ENCODE measurements around the gene PKM.

The PKM gene

DNA sequence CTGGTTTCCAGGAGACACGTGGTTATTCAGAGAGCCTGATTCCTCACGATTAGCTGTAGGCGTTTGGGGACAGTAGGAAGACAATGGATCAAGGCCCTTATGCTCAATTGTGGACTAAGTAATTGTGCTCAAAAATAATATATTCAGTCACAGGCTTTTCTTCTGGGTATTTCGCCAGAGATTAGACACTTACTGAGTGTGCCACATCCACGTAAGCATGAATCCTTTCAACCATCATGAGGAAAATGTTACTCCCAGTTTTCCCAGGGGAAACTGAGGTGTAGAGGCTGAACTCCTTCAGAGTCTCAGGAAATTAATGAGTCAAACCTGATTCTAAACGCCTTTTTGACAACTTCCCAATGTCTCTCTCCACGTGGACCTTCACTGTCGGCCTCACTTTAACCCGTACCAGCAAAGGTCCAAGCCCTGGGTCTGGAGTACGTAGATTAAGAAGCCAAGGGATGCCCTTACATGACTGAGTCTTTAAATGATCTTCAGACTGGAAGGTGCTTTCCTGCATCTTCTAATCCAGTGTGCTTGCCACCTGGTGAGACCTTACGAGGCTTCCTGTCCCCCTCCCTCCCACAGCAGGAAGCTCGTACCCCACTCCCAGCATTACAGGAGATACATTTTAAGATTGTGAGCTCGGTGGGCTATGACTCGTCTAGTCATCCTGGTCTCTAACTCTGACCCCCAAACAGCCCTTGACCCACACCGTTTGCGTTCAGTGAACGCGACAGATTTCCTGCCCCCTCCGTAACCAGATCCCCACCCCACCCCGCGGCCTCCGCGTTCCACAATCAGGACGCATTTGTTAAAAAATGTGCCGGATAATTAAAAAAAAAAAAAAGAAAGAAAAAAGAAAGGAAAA is 1.7 kb downstream of the PKM start:
- no peaks in the 10 kb centered on the region for H3K27me3 Mint-ChIP-seq
- H3K9me3 Mint-ChIP-seq, result no peaks in the 10 kb centered on the region
- peak overlapping the region; percentile 98 for H3K27ac Mint-ChIP-seq
- H3K4me3 Mint-ChIP-seq, result peak overlapping the region; percentile 93
- H3K36me3 Mint-ChIP-seq (ENCODE audit: low read depth), result peaks cover 67% of the 10 kb centered on the region
- intact Hi-C loops (cut with micrococcal nuclease), result no loop called here
- H3K4me1 Mint-ChIP-seq (ENCODE audit: low read depth), result peaks cover 68% of the 10 kb centered on the region

DNA sequence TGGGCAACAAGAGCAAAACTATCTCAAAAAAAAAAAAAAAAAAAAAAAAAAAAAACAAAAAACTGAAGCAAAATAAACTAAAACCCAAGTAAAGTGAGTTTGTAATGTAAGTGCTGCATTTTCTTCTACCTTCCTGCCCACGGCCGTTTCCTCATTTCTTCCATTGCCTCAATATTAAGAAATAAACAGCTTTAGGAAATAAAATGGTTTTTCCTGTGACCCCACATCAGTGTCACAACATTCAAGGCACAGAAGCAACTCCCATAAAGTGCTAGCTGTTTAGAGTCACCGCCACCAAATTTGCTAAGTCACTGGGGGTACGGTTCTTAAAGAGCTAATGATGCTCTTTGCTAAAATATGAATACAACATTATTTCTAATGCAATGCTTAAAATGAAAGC is 3.3 kb downstream of the PKM start:
- H3K9me3 Mint-ChIP-seq, result no peaks in the 10 kb centered on the region
- H3K4me3 Mint-ChIP-seq, result peak overlapping the region; percentile 93
- intact Hi-C loops (cut with micrococcal nuclease), result no loop called here
- H3K4me1 Mint-ChIP-seq (ENCODE audit: low read depth), result peaks cover 69% of the 10 kb centered on the region
- H3K27me3 Mint-ChIP-seq, result no peaks in the 10 kb centered on the region
- peaks cover 83% of the 10 kb centered on the region for H3K36me3 Mint-ChIP-seq (ENCODE audit: low read depth)
- peak overlapping the region; percentile 98 for H3K27ac Mint-ChIP-seq

DNA sequence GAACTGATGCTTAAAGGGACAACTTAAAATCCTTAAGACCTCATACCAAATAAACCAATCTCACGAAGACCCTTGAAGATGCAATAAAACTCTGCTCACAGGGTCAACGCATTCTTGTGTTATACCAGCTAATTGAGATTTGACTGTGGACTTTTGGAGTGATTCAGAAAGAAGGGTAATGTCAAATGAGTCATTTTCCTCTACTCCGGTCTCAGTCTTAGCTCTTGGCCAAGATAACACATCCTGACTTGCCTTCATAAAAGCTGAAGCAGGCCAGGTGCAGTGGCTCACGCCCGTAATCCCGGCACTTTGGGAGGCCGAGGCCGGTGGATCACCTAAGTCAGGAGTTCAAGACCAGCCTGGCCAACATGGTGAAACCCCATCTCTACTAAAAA is 3.8 kb downstream of the PKM start:
- Mint-ChIP-seq H3K4me1 (ENCODE audit: low read depth) (peaks cover 69% of the 10 kb centered on the region), H3K36me3 (ENCODE audit: low read depth) (peaks cover 88% of the 10 kb centered on the region), H3K27me3 (no peaks in the 10 kb centered on the region), H3K27ac (peak overlapping the region; percentile 98), H3K4me3 (peak overlapping the region; percentile 71), H3K9me3 (no peaks in the 10 kb centered on the region)
- intact Hi-C loops (cut with micrococcal nuclease), result no loop called here

DNA sequence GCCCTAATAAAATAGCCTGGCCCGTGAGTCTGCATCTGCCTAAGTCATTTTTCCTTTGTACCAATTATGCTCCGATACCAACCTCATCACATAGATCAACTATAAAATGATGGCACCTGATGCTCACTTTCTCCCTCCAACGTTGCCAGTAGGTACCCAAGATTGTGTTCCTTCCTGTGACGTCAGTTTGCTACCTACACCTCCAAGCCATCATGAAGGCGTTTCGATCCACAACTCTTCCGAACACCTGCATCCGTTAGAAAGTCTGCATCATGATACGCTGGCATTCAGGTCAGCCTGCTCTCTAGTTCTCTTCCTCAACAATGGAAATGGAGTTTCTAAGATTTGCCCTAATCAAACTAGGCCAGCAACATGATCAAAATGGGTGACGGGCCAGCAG is 7.7 kb downstream of the PKM start:
- Mint-ChIP-seq H3K4me1 (ENCODE audit: low read depth) (peaks cover 79% of the 10 kb centered on the region), H3K27ac (peak overlapping the region; percentile 44), H3K36me3 (ENCODE audit: low read depth) (peaks cover 96% of the 10 kb centered on the region), H3K9me3 (no peaks in the 10 kb centered on the region), H3K4me3 (no peak overlapping the region), H3K27me3 (no peaks in the 10 kb centered on the region)
- intact Hi-C loops (cut with micrococcal nuclease), result no loop called here

DNA sequence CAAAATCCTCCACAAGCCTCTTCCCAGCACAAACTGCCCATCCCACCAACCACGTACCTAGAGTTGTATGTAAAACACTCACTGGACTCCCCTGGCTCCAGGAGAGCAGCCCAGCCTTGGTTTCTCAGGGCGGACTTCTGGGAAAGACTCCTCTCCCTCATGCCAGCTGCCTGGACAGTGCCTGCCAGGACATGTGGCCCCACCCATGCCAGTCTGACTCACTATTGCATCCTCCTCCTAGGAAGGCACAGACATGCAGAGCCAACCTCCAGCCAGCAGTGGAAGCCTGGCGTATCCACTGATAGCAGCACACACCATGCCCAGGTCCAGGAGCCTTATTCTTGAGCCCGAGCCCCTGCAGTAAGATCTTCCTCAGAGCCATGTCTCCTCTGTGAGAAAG is 8.6 kb downstream of the PKM start:
- H3K4me3 Mint-ChIP-seq, result no peak overlapping the region
- intact Hi-C loops (cut with micrococcal nuclease), result no loop called here
- peak overlapping the region; percentile 44 for H3K27ac Mint-ChIP-seq
- no peaks in the 10 kb centered on the region for H3K27me3 Mint-ChIP-seq
- H3K4me1 Mint-ChIP-seq (ENCODE audit: low read depth), result peaks cover 75% of the 10 kb centered on the region
- H3K36me3 Mint-ChIP-seq (ENCODE audit: low read depth), result peaks cover 96% of the 10 kb centered on the region
- H3K9me3 Mint-ChIP-seq, result no peaks in the 10 kb centered on the region

DNA sequence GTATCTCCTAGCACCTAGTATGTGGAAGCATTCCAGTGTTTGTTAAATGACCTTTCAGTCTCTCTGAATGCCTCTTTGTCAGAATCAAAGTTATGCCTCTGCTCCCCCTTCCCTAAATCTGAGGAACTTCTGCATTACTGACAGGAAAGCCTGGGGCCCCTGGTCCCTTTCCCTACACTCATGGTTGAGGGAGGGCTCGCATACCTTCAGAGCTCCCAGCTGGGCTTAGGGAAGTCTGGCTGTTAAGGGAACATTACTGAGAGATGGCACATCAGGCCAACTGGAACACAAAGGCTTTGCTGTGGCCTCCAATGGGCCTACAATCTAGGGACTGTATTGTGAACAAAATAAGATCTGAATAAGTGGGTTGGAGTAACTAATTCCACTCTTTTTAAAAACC is 10.3 kb downstream of the PKM start:
- Mint-ChIP-seq H3K36me3 (ENCODE audit: low read depth) (peaks cover 97% of the 10 kb centered on the region), H3K9me3 (no peaks in the 10 kb centered on the region), H3K4me3 (peak overlapping the region; percentile 24), H3K27ac (peak overlapping the region; percentile 62), H3K4me1 (ENCODE audit: low read depth) (peaks cover 60% of the 10 kb centered on the region), H3K27me3 (no peaks in the 10 kb centered on the region)
- intact Hi-C loops (cut with micrococcal nuclease), result no loop called here

DNA sequence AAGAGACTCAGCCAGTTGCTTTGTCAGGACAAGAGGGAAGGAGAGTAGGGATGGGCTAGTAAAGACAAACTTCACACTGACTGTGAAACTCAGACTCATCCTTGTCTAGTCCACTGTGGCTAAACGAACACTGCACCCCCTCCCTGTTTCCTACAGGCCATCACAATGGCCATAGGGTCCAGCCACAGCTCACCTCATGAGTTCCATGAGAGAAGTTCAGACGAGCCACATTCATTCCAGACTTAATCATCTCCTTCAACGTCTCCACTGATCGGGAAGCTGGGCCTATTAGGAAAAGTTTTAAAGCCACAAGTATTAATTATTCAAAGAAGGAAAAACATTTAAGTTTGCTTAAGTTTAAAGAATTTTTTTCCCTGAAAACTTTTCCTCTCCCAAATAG is 13.8 kb downstream of the PKM start:
- no peaks in the 10 kb centered on the region for H3K9me3 Mint-ChIP-seq
- no peaks in the 10 kb centered on the region for H3K27me3 Mint-ChIP-seq
- H3K4me3 Mint-ChIP-seq, result no peak overlapping the region
- peaks cover 31% of the 10 kb centered on the region for H3K4me1 Mint-ChIP-seq (ENCODE audit: low read depth)
- intact Hi-C loops (cut with micrococcal nuclease), result no loop called here
- H3K27ac Mint-ChIP-seq, result no peak overlapping the region
- peaks cover 100% of the 10 kb centered on the region for H3K36me3 Mint-ChIP-seq (ENCODE audit: low read depth)

DNA sequence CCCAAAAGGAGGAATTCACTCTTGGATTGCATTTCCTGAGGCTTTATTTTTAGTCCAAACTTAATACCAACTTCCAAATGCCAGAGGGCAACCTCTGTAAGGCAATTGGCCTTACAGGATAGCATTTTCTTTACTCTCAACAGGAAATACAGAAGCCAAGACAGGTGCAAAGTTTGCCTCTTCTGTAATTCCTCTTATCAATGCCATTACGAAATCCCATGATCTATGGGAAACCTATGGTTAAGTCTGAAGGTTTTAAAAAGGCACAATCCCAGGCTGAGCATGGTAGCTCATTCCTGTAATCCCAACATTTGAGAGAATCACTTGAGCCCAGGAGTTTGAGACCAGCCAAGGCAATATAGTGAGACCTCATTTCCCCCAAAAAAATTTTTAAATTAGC is 14.9 kb downstream of the PKM start:
- Mint-ChIP-seq H3K36me3 (ENCODE audit: low read depth) (peaks cover 100% of the 10 kb centered on the region), H3K4me3 (no peak overlapping the region), H3K27ac (no peak overlapping the region), H3K27me3 (no peaks in the 10 kb centered on the region), H3K9me3 (no peaks in the 10 kb centered on the region), H3K4me1 (ENCODE audit: low read depth) (peaks cover 26% of the 10 kb centered on the region)
- intact Hi-C loops (cut with micrococcal nuclease), result no loop called here

DNA sequence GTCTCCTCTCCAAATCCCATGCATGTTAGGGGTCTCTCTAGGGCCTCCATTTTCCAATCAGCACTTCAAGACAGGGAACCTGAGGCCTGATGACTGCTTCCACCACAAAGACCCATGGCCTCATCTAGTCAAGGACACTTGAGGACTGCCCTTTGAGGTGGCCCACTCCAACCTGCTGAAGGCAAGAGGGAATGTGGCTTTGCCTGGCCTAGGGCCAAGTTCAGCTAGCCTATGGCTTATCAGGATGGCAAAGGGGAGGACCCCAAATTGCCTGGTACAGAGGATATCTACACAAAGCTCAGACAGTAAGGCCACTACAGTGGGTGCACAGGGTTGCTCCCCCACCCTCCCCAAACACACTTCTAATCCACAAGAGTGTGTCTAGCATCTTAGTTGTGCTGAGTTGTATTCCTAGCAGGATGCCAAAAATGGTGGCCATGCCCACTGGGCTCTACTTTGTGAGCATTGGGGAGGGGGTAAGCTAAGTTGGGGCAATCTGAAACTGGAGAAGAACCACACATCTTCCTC is 23.4 kb downstream of the PKM start:
- intact Hi-C loops (cut with micrococcal nuclease), result no loop called here
- H3K27ac Mint-ChIP-seq, result no peak overlapping the region
- peaks cover 36% of the 10 kb centered on the region for H3K4me1 Mint-ChIP-seq (ENCODE audit: low read depth)
- H3K27me3 Mint-ChIP-seq, result no peaks in the 10 kb centered on the region
- no peak overlapping the region for H3K4me3 Mint-ChIP-seq
- H3K36me3 Mint-ChIP-seq (ENCODE audit: low read depth), result peaks cover 100% of the 10 kb centered on the region
- H3K9me3 Mint-ChIP-seq, result no peaks in the 10 kb centered on the region

DNA sequence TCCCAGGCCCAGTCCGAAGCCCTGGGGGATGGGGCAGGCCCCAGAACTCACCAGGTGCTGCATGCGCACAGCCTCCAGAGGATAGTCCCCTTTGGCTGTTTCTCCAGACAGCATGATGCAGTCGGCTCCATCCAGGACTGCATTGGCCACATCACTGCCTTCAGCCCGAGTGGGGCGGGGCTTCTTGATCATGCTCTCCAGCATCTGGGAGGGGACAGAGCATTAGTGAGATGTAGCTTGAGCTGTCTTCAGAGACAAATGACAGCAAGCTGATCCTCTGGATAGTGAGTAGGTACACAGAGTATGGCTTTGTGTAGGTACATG is 24.4 kb downstream of the PKM start:
- Mint-ChIP-seq H3K9me3 (no peaks in the 10 kb centered on the region), H3K36me3 (ENCODE audit: low read depth) (peaks cover 100% of the 10 kb centered on the region), H3K4me3 (no peak overlapping the region), H3K27ac (no peak overlapping the region), H3K4me1 (ENCODE audit: low read depth) (peaks cover 40% of the 10 kb centered on the region), H3K27me3 (peaks cover 2% of the 10 kb centered on the region)
- intact Hi-C loops (cut with micrococcal nuclease), result no loop called here

DNA sequence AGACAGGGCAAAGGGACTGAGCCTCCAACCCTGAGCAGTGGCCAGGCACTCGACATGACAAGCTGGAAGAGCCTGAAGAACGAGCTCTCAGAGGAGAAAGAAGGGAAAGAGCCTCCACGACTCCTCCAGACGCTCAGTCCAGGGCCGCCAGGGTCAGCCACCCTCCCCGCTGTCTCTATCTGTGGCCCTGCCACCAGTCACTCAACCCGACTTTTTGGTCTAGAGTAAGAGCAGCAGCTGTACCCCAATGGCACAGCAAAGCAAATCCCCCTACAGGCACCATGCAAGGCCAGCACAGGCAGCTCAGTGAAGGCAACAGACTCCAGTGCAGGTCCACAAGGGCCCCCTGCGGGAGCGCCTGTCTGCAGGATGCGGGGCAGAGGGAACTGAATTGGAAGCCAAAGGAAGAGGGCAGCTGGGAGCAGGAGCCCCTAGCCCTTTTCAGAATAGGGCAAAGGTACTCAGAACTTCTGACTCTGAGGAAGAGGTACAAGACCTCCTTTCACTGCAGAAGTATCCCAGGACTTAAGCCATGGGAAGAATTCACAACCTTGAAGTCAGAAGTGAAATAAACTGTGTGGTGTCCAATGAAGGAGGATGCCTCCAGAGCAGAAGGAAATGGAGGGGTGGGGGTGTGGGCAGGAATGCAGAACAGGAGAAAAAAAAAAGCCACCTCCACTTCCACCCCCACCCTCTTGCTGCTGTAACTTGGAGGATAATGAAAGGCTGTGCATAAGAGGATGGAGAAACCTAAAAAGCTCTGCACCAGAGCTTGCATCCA is 24.9 kb downstream of the PKM start:
- Mint-ChIP-seq H3K27me3 (peaks cover 2% of the 10 kb centered on the region), H3K36me3 (ENCODE audit: low read depth) (peaks cover 100% of the 10 kb centered on the region), H3K27ac (peak overlapping the region; percentile 17), H3K9me3 (no peaks in the 10 kb centered on the region), H3K4me3 (no peak overlapping the region), H3K4me1 (ENCODE audit: low read depth) (peaks cover 40% of the 10 kb centered on the region)
- intact Hi-C loops (cut with micrococcal nuclease), result no loop called here

DNA sequence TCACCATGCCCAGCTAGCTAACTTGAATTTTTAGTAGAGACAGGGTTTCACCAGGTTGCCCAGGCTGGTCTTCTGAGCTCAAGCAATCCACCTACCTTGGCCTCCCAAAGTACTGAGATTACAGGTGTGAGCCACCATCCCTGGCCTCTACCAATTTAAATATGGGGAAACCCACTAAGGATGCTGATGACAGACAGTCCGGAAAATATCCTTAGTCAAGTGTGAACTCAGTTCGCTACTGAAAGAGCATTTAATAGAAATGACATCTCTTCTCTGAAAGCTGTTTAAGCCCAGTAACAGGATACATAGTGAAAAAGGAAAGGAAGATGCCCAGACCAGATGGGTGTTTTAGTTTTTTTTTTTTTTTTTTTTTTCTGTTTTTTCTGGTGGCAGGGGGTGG is 25.7 kb downstream of the PKM start:
- intact Hi-C loops (cut with micrococcal nuclease), result no loop called here
- Mint-ChIP-seq H3K36me3 (ENCODE audit: low read depth) (peaks cover 100% of the 10 kb centered on the region), H3K27ac (no peak overlapping the region), H3K4me3 (no peak overlapping the region), H3K27me3 (peaks cover 2% of the 10 kb centered on the region), H3K4me1 (ENCODE audit: low read depth) (peaks cover 40% of the 10 kb centered on the region), H3K9me3 (no peaks in the 10 kb centered on the region)

DNA sequence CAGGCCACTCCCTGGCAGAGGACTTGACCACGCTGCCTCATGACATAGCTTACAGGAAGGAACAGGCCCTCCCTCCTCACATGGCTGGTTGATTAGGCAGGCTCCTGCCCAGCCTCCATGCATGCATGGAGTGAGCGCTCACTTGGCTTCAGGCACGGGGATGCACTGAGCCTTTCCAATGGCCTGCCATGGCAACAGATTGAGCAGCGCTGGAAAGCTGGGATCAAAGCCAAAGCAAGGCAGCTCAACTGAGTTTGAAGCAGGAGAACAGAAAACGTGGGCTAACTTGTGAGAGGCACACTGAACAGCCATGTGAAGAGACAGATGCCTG is 27.5 kb downstream of the PKM start:
- Mint-ChIP-seq H3K27me3 (peaks cover 13% of the 10 kb centered on the region), H3K27ac (peak overlapping the region; percentile 13), H3K9me3 (no peaks in the 10 kb centered on the region), H3K4me1 (ENCODE audit: low read depth) (peaks cover 47% of the 10 kb centered on the region), H3K4me3 (no peak overlapping the region), H3K36me3 (ENCODE audit: low read depth) (peaks cover 100% of the 10 kb centered on the region)
- intact Hi-C loops (cut with micrococcal nuclease), result no loop called here

DNA sequence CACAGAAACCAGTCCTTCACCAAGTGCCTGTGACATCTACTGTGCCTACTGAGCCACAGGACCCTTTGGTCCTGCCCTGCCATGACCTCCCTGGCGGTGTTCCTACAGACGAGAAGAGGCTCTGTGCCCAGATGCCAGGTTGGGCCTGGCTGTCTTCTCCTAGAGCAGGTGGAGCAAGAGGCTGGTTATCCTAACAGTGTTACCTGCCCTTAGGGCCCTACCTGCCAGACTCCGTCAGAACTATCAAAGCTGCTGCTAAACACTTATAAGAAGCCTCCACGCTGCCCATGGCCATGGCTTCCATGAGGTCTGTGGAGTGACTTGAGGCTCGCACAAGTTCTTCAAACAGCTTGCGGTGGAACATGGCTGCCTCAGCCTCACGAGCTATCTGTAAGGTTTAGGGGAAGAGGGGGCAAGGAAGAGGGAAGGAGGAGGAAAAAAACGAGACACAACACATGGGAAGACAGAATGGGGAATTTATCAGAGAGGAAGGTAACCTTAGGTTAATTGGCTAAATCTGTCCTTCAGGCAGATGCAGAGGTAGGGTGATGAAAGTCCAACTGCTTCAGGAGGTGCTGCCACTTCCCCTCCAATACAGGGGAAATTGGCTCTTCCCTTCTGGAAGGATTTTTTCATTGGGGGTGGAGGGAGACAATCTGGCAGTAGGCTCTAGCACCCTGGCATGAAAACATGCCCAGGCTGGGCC is 28.0 kb downstream of the PKM start:
- Mint-ChIP-seq H3K4me1 (ENCODE audit: low read depth) (peaks cover 47% of the 10 kb centered on the region), H3K36me3 (ENCODE audit: low read depth) (peaks cover 100% of the 10 kb centered on the region), H3K9me3 (no peaks in the 10 kb centered on the region), H3K4me3 (no peak overlapping the region), H3K27ac (peak overlapping the region; percentile 13), H3K27me3 (peaks cover 18% of the 10 kb centered on the region)
- intact Hi-C loops (cut with micrococcal nuclease), result no loop called here

Measured in dendritic cell treated with granulocyte-macrophage colony-stimulating factor and Interleukin-4, amounts not matched to agents 40 ng/mL and 50 ng/mL, for 4 days (primary cell).